Measurements from ENCODE around the gene TXNDC5. TPM values are rescaled to one million over a fixed set of nuclear protein-coding genes. Genes with fewer than 3 reads are reported as not detected.

TXNDC5 gene
- total and polyA plus RNA-seq, 2 of the 13 experiments (the other 11 are each of a cell fraction or from before 2014, with no cell fraction given), result 287 to 578 TPM

DNA sequence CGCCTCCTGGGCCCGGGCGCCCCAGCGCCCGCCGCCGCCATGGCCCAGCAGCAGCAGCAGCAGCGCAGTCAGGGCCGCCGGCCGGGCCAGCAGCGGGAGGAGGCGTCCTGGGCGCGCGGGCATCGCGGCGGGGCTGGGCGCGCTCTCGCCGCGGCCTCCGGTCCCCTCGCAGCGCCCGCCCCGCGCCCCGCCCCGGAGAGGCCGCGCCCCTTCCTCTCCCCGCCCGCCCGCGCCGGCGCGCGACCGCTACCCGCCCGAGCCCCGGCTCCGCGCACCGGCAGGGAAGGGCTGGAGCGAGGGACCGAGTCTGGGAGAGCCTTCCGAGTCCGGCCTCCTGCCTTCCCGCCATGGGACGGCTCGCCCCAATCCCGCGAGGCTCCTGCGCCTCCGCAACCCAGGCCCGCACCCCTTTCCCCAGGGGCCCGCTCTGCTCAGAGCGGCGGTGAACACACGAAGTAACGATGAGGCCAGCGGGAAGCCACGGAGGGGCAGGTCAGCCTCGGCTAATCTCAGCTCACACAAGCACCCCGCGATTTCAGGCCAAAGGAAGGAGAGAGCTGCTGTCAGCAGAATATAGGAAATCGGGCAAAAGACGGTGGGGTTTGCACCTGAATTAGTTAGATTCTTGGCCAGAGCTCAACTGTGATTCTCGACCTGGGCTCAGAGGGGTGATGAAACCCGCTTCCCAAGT is at the start of gene TXNDC5 (continued):
- TF ChIP-seq GATA4 (IDR thresholded peaks at IDR 0.05; ENCODE audit: borderline replicate concordance, low read depth) (peak; percentile 35; the same call in 1 of the 2 replicates), ZNF263 (CRISPR knock-in tag; IDR thresholded peaks at IDR 0.05) (peak; percentile 44; the same call in 1 of the 2 replicates), ERF (CRISPR knock-in tag; IDR thresholded peaks at IDR 0.05) (peak; percentile 85), HNRNPLL (IDR thresholded peaks at IDR 0.05; ENCODE audit: low read depth, low read length, poor library complexity, severe bottlenecking) (peak; percentile 56), ZSCAN9 (CRISPR knock-in tag; IDR thresholded peaks at IDR 0.05; ENCODE audit: borderline replicate concordance) (0 out of 2 replicates have a peak, but pooled peaks have one; percentile 36), ZNF331 (CRISPR knock-in tag; IDR thresholded peaks at IDR 0.05) (peak; percentile 37; the same call in 1 of the 2 replicates), ZNF777 (CRISPR knock-in tag; IDR thresholded peaks at IDR 0.05) (peak; percentile 52; the same call in 1 of the 2 replicates), ZNF441 (CRISPR knock-in tag; IDR thresholded peaks at IDR 0.05; ENCODE audit: borderline replicate concordance) (peak; percentile 90), FOXA1 (IDR thresholded peaks at IDR 0.05) (no peak), FOXA1 (CRISPR knock-in tag; IDR thresholded peaks at IDR 0.05) (no peak), ZNF432 (CRISPR knock-in tag; IDR thresholded peaks at IDR 0.05; ENCODE audit: borderline replicate concordance) (no peak), ZSCAN25 (CRISPR knock-in tag; IDR thresholded peaks at IDR 0.05) (peak; percentile 60; the same call in 1 of the 2 replicates), ZMYM4 (CRISPR knock-in tag; IDR thresholded peaks at IDR 0.05) (no peak; the same call in 1 of the 2 replicates), ZNF557 (CRISPR knock-in tag; IDR thresholded peaks at IDR 0.05) (no peak), ZSCAN31 (CRISPR knock-in tag; IDR thresholded peaks at IDR 0.05; ENCODE audit: low read depth) (peak; percentile 87), ZNF616 (CRISPR knock-in tag; IDR thresholded peaks at IDR 0.05; ENCODE audit: low read depth) (peak; percentile 28; the same call in 1 of the 2 replicates), ZBTB3 (CRISPR knock-in tag; IDR thresholded peaks at IDR 0.05; ENCODE audit: borderline replicate concordance, low read depth) (no peak)
- TF ChIP-seq, protein P1, sequence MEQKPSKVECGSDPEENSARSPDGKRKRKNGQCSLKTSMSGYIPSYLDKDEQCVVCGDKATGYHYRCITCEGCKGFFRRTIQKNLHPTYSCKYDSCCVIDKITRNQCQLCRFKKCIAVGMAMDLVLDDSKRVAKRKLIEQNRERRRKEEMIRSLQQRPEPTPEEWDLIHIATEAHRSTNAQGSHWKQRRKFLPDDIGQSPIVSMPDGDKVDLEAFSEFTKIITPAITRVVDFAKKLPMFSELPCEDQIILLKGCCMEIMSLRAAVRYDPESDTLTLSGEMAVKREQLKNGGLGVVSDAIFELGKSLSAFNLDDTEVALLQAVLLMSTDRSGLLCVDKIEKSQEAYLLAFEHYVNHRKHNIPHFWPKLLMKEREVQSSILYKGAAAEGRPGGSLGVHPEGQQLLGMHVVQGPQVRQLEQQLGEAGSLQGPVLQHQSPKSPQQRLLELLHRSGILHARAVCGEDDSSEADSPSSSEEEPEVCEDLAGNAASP (CRISPR knock-in tag; IDR thresholded peaks at IDR 0.05; ENCODE audit: borderline replicate concordance), result no peak; the same call in 1 of the 2 replicates

Data from HepG2 (cell line).